Measurements from ENCODE around the gene LSM14A. TPM values are rescaled to one million over a fixed set of nuclear protein-coding genes. Genes with fewer than 3 reads are reported as not detected.
A peak's percentile ranks its signal among the peaks of the same experiment; 100 is the strongest.

Gene LSM14A
- total and polyA plus RNA-seq, 9 of the 15 experiments (the other 6 are each of a cell fraction or from before 2014, with no cell fraction given) = 19.5 to 150 (median 95.1) TPM

DNA sequence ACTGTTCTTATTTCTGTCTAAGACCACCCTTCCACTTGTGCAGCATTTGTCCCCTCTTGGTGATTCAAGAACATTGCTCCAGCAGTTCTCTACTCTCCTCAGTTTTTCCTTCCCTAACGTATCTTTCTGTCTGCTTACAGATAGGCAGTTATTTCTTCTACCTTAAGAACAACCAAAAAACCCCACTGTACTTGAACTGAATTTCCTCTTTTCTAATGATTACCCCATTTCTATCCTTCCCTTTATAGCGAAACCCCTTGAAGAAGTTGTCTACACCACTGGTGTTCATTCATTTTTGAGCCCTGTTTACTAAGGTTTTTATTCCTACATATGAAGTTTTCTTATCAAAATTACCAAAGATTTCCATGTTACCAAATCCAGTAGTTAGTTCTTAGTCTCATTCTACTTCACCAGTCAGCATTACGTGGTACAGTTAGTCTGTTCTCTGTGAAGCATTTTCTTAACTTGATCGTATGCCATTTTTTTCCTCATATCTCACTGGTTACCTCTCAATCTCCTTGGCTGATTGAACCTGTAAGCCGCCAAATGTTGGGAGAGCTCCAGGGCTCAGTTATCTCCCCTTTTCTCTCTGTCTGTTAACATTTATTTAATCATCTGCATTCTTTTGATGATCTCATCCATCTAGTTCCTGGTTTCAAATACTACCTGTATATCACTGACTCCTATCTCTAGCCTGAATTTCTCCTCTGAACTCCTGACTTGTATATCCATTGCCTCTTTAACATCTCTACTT lies 9.0 kb downstream of the LSM14A start:
- no peak for FAIRE-seq
- H2AFZ ChIP-seq (ENCODE audit: low read depth, low read length) = no peak overlapping the region
- intact Hi-C loops (cut with micrococcal nuclease) (no loop called here), in situ Hi-C loops (cut with MboI) (no loop called here)
- peaks cover 31% of the 10 kb centered on the region for H3K36me3 ChIP-seq (ENCODE audit: control insufficient read depth, insufficient read depth, low read length)
- H4K20me1 ChIP-seq (replicated peaks; ENCODE audit: control insufficient read depth, insufficient read depth, low read length) = peaks cover 36% of the 10 kb centered on the region
- no peak for ATAC-seq
- H3K79me2 ChIP-seq (ENCODE audit: control insufficient read depth, insufficient read depth, low read length) = peaks cover 99% of the 10 kb centered on the region
- WGBS (ENCODE audit: insufficient coverage, low coverage, missing lambda C conversion rate) = 36% methylated on average over 5 of the region's 5 CpGs
- no peaks in the 10 kb centered on the region for H3K27me3 ChIP-seq (ENCODE audit: control insufficient read depth in 2 of 2, insufficient read depth in 2 of 2, low read length in 2 of 2)
- no peak overlapping the region for H3K9ac ChIP-seq (ENCODE audit: insufficient read depth in 1 of 2, low read depth in 2 of 2, low read length in 2 of 2)
- H3K9me1 ChIP-seq (ENCODE audit: control insufficient read depth, insufficient read depth, low read length) = peaks cover 2% of the 10 kb centered on the region
- H3K4me3 ChIP-seq = no peak overlapping the region
- H3K4me2 ChIP-seq (ENCODE audit: insufficient read depth, low read length) = no peak overlapping the region
- CTCF ChIA-PET (ENCODE audit: low intra/inter-chr PET ratio) = no interaction called here
- peaks cover 10 to 28% of the 10 kb centered on the region in 2 experiments for H3K4me1 ChIP-seq (replicated peaks in 1 of 2; ENCODE audit: control insufficient read depth in 2 of 2, insufficient read depth in 2 of 2, low read length in 2 of 2)
- DNase-seq (ENCODE audit: extremely low read depth in 1 of 4, low spot score in 3 of 4) = no peak
- no TSS peak for BruUV-seq (replicated peaks)
- POLR2A ChIA-PET = interaction anchor here (0.8 to 1.6 kb wide), 3 partner anchors 8 to 24 kb away, joined by 3 to 4 read pairs (median 3); no protein-coding TSS in a partner anchor
- no peaks in the 10 kb centered on the region for H3K9me3 ChIP-seq (replicated peaks; ENCODE audit: control insufficient read depth, insufficient read depth, low read depth, low read length)
- peak overlapping the region; percentile 31; the same call in 1 of the 3 replicates for H3K27ac ChIP-seq (ENCODE audit: extremely low read depth, low read depth, low read length)
- TF ChIP-seq GABPB1 (CRISPR knock-in tag; IDR thresholded peaks at IDR 0.05) (no peak), ATF3 (IDR thresholded peaks at IDR 0.05) (peak; percentile 62), ATF3 (CRISPR knock-in tag; conservative IDR thresholded peaks at IDR 0.05) (no peak), HMBOX1 (IDR thresholded peaks at IDR 0.05) (peak; percentile 74; the same call in 1 of the 2 replicates)

Measured in K562 (cell line).